ENCODE measurements around the gene CCDC71L. TPM values are rescaled to one million over a fixed set of nuclear protein-coding genes. Genes with fewer than 3 reads are reported as not detected.

Gene CCDC71L
- total and polyA plus RNA-seq, 4 donors = 8.5 to 47.6 (median 23.4) TPM

DNA sequence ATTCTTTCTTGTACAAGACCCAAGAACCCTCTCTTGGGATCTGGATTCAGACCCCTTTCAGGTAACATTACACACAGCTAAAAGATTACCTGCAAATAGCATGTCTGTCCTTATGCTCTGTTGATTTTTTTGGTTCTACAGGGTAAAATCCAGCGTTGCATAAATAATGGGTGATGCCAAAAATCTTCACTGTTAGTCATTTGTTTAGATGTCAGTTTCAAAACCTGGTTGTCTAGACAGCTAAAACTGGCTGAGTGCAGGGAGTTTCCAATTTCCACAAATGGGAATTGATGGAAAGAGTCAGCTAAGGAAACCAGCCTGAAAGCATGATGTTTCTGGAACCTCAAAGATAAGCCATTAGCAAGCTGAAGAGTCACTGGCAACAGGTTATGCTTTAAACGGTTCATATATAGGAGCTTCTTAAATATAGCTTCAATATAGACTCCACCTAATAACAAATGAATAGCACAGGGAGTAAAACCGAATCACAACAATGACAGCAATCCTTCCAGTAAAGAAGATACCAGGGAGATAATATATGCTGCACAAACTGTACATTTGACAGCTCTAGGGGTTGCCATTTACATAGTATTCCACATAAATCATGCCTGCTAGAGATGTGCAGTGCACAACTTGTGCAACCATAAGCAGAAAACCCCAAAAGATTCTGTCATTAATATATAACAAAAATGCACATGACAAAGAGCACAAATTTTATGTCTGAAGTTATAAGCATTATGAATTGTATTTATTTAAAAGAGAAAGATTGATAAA is 20.4 kb downstream of the CCDC71L start:
- TF ChIP-seq, protein P1, sequence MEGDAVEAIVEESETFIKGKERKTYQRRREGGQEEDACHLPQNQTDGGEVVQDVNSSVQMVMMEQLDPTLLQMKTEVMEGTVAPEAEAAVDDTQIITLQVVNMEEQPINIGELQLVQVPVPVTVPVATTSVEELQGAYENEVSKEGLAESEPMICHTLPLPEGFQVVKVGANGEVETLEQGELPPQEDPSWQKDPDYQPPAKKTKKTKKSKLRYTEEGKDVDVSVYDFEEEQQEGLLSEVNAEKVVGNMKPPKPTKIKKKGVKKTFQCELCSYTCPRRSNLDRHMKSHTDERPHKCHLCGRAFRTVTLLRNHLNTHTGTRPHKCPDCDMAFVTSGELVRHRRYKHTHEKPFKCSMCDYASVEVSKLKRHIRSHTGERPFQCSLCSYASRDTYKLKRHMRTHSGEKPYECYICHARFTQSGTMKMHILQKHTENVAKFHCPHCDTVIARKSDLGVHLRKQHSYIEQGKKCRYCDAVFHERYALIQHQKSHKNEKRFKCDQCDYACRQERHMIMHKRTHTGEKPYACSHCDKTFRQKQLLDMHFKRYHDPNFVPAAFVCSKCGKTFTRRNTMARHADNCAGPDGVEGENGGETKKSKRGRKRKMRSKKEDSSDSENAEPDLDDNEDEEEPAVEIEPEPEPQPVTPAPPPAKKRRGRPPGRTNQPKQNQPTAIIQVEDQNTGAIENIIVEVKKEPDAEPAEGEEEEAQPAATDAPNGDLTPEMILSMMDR (IDR thresholded peaks at IDR 0.05; ENCODE audit: control extremely low read depth, extremely low read depth) = no peak
- 82% methylated on average over 3 of the region's 3 CpGs for WGBS, 2 donors
- DNase-seq (no peak), ATAC-seq (ENCODE audit: insufficient read depth, low FRiP score) (no peak)
- Histone ChIP-seq H3K9ac (ENCODE audit: insufficient read depth in 1 of 2, low read length in 2 of 2) (no peak overlapping the region), H3K9me3 (ENCODE audit: control insufficient read depth in 4 of 4, insufficient read depth in 3 of 4, low read length in 3 of 4) (no peaks in the 10 kb centered on the region), H3K27ac (ENCODE audit: low read depth in 1 of 2, low read length in 1 of 2) (no peak overlapping the region), H3K36me3 (ENCODE audit: control insufficient read depth in 4 of 4, insufficient read depth in 4 of 4, low read length in 4 of 4) (no peaks in the 10 kb centered on the region), H3K4me1 (ENCODE audit: control insufficient read depth in 5 of 5, insufficient read depth in 5 of 5, low read length in 5 of 5) (no peaks in the 10 kb centered on the region), H3K4me3 (no peak overlapping the region), H3K27me3 (ENCODE audit: control insufficient read depth in 3 of 3, insufficient read depth in 3 of 3, low read length in 2 of 3) (no peaks in the 10 kb centered on the region)

DNA sequence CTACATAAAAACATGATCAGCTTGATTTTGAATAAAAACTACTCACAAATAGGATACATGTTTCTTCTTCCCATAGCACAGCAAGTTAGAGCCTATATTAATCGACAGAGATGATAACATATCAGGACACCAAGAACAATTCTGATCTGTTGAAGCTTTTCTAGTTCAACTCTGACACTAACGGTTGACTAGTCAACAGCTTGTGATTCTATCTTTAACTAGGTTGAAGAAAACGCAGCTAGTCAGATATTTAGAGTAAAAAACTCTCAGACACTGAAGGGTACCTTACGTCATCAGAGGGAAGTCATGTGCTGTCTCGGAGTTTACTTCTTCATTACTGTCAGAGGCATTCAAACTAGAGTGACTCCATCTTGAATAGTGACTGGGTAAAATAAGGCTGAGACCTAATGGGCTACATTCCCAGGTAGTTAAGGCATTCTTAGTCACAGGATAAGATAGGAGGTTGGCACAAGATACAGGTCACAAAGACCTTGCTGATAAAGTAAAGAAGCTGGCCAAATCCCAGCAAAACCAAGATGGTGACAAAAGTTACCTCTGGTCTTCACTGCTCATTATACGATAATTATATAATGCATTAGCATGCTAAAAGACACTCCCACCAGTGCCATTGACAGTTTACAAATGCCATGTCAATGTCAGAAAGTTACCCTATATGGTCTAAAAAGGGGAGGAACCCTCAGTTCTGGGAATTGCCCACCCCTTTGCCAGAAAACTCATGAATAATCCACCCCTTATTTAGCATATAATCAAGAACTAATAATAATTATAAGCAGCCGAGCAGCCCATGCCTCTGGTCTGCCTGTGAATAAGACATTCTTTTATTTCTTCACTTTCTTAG is 21.3 kb downstream of the CCDC71L start:
- ATAC-seq (ENCODE audit: insufficient read depth, low FRiP score) (no peak), DNase-seq (no peak)
- WGBS, 2 donors = 76 to 84% methylated on average over 7 of the region's 7 CpGs
- no peaks in the 10 kb centered on the region for H3K27me3 ChIP-seq (ENCODE audit: control insufficient read depth in 3 of 3, insufficient read depth in 3 of 3, low read length in 2 of 3)
- no peak overlapping the region for H3K4me3 ChIP-seq
- TF ChIP-seq, protein P1 (IDR thresholded peaks at IDR 0.05; ENCODE audit: control extremely low read depth, extremely low read depth) = no peak
- H3K4me1 ChIP-seq (ENCODE audit: control insufficient read depth in 5 of 5, insufficient read depth in 5 of 5, low read length in 5 of 5) = no peaks in the 10 kb centered on the region
- H3K9me3 ChIP-seq (ENCODE audit: control insufficient read depth in 4 of 4, insufficient read depth in 3 of 4, low read length in 3 of 4) = no peaks in the 10 kb centered on the region
- H3K9ac ChIP-seq (ENCODE audit: insufficient read depth in 1 of 2, low read length in 2 of 2) = no peak overlapping the region
- no peaks in the 10 kb centered on the region for H3K36me3 ChIP-seq (ENCODE audit: control insufficient read depth in 4 of 4, insufficient read depth in 4 of 4, low read length in 4 of 4)
- no peak overlapping the region for H3K27ac ChIP-seq (ENCODE audit: low read depth in 1 of 2, low read length in 1 of 2)

DNA sequence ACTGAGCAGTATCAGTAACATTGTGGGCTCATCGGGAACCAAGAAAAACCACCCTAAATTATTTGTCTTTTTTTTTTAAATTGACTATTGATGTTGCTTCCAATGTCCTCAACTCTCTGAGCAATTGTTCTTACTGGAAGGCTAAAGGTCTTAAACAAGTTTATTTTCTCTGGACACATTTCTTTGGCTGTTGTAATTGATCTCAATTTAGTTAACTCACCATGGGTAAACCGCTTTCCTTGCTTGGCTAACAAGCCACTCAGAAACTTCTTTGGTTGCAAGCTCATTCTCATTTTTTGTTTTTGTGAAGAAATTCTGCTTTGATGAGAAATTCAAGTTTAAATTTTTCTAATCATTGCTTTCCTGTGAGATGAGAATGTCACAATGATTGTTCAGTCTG is 25.5 kb downstream of the CCDC71L start:
- WGBS, 2 donors = 90 to 91% methylated on average over 2 of the region's 2 CpGs
- Histone ChIP-seq H3K4me1 (ENCODE audit: control insufficient read depth in 5 of 5, insufficient read depth in 5 of 5, low read length in 5 of 5) (no peaks in the 10 kb centered on the region), H3K4me3 (no peak overlapping the region), H3K9me3 (ENCODE audit: control insufficient read depth in 4 of 4, insufficient read depth in 3 of 4, low read length in 3 of 4) (no peaks in the 10 kb centered on the region), H3K9ac (ENCODE audit: insufficient read depth in 1 of 2, low read length in 2 of 2) (no peak overlapping the region), H3K36me3 (ENCODE audit: control insufficient read depth in 4 of 4, insufficient read depth in 4 of 4, low read length in 4 of 4) (no peaks in the 10 kb centered on the region), H3K27me3 (ENCODE audit: control insufficient read depth in 3 of 3, insufficient read depth in 3 of 3, low read length in 2 of 3) (no peaks in the 10 kb centered on the region), H3K27ac (ENCODE audit: low read depth in 1 of 2, low read length in 1 of 2) (no peak overlapping the region)
- DNase-seq (no peak), ATAC-seq (ENCODE audit: insufficient read depth, low FRiP score) (no peak)
- TF ChIP-seq, protein P1 (IDR thresholded peaks at IDR 0.05; ENCODE audit: control extremely low read depth, extremely low read depth) = no peak
